Activated CD8-positive, alpha-beta memory T cell treated with anti-CD3 and anti-CD28 coated beads, Interleukin-2, amount 50 U/mL, for 24 hours (primary cell): ENCODE results near the gene NAA80.

Experiments used
- DNase-seq: peaks from one replicate; pipeline ENCODE4 v3.0.0-alpha.2; 2020; ENCODE audit errors: extremely low read depth

Gene NAA80

DNA sequence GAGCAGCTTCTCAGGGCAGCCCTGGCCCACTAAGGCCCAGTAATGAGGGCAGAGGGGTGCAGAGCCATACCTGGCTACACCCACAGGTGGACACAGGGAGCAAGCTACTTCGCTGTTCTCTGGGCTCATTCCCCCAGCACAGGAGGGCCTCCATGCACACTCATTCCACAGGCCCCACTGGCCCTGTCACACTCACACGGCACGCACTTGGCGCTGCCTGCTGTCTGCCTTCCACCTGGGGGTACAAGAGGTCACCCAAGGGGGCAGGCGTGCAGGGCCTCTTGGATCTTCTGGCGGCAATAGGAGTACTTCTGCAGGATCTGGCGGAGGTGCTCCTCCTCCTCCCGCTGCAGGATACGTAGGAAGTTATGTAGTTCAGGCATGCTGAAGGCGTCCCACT, 31.1 kb upstream of the NAA80 start:
- no peak for DNase-seq

DNA sequence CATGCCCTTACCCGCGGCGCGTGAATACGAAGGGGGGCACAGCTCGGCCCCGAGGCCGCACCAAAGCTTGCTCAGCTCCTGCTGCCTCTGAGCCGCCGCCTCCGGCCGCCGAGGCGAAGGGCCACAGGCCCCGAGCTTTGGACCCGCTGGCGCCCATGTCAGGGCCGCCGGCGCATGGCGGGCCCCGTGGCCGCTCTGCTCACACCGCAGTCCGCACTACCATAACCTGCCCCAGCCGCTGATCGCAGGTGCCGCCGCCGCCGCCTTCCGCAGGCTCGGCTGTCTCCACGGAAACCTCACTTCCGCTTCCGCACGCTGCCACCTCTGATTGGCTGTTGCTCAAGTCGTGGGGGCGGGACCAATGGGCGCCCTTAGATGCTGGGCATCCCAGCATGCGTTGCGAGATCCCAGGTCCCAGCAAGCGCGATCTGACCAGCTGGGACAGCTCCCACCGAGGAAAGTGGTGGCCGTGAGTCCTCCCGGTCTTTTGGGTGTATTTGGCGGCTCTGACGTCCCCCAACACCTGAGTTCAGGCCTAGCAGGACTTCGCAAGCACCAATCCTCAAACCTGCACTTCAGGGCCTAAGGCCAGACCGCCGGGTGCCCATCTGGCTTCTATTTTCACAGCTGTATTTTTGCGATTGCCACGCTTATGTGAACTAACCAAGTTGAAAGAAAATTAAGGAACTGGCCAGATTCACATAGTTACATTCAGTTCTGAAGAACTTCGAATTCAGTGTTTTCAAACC, 28.9 kb upstream of the NAA80 start, which contains the start of gene TUSC2:
Gene TUSC2, minus strand, starts transcription at position 281 of the 749 bp plus-strand sequence. Its CDS starts 124 bp downstream, at position 157.
- DNase-seq = peak; percentile 91

DNA sequence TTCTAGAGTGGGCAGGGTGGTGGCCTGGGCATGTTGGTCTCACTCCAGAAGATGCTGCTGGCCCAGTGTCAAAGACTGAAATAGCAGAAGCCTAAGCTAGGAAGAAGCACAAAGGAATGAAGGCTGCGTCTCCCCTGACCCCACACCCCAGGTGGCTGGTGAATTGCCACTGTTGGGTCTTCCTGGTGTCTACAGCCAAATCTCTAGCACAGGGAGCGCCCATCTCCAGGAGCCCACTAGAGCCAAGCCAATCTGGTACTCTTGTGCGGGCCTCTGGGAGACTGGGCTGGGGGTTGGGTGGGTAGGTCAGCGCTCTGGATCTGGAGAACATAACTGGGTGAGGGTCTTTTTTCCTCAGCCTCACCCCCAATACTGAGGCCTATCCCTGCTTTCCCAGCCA, 27.9 kb upstream of the NAA80 start:
- DNase-seq = no peak

DNA sequence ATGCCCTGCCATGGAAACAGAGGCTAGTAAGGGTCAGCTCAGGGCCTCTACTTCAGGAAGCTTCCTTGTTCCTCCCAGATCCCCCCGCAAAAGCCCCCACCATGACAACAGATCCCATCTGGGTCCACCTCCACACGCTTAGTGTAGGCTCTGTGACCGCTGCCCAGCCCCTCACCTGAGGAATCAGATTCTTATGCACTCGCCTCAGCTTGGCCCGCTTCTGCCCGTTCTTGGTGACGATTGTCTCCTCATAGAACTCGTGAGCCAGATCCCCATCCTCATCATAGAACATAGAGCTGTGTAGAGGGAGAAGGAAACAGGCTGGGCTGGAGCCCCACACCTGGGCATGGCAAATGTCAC, 27.0 kb upstream of the NAA80 start:
- DNase-seq = no peak

DNA sequence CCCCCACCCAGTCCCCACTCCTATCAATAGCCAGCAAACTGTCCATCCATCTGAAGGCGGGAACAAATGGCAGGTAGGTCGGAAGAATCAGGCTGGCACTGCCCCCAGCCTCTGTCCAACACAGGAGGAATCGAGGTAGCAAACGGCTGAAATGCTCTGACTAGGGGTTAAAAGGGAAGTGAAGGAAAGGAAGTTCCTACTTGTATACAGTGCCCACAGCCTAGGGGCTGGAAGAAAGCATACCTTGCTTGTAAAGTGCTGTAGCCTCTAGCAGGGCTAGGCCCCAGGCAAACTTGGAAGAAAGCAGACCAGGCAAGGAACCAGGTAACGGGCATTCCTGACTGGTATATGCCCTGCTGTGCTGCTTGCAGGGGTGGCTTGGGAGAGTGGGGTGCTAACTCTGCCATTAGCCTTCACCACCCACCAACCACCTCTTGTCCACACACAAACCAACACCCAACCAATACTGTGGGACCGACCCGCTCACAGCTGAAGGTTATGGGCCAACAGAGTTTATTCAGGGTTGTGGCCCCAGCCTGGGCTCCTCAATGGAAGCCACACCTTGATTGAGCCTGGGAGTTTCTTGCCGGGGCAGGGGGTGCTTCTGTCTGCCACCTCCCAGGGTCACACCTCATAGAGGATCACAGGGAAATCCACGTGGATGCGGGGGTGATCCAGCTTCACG, 26.4 kb upstream of the NAA80 start:
- DNase-seq = no peak

DNA sequence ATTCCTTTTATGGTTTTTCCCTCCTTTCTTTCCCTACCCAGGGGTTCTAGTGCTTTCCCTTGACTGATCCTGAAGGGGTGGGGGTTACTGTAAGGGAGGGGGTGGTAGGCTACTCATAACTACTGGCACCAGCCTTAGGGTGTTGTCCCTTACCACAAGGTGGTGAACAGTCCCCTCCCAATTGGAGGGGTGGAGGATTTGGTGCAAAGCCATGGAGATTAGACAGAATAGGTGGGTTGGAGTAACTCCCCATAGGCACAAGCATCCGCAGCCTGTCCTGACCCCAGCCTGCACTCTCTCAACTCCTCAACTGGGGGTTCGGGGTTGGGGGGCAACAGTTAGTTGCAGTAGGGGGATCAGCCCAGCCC, 25.9 kb upstream of the NAA80 start:
- DNase-seq = no peak

DNA sequence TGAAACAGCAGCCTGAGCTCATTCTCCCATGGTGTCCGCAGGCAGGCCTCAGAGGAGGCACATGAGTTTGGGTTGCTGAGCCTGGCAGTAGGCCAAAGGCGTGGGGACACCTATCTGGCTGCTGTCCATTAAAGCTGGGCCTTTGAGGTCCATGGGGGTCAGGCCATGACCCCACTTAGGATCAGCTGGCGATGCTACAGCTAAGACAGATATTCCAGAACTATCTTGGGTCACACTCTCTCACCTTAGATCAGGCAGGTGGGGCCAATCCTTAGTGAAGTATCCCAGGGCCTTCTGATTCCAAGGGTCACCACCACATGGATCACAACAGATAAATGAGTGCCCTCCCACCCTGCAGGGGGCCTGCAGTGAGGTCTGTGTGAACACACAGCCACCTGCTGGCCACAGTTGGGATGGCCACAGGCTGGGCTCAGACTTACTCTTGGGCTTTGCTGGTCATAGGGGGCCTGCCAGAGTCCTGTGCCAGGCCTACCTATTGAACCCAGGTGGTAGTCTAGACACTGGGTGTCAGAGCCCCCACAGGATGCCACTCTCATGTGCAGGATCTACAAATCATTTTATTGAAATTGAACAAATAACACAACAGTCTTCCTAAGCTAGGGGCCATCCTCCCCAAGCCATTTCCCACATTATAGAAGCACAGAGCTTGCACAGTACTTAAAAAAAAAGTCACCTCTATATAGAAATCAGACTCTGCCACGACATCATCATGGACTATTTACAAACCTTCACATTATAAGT, 25.3 kb upstream of the NAA80 start:
- peak; percentile 24 for DNase-seq

DNA sequence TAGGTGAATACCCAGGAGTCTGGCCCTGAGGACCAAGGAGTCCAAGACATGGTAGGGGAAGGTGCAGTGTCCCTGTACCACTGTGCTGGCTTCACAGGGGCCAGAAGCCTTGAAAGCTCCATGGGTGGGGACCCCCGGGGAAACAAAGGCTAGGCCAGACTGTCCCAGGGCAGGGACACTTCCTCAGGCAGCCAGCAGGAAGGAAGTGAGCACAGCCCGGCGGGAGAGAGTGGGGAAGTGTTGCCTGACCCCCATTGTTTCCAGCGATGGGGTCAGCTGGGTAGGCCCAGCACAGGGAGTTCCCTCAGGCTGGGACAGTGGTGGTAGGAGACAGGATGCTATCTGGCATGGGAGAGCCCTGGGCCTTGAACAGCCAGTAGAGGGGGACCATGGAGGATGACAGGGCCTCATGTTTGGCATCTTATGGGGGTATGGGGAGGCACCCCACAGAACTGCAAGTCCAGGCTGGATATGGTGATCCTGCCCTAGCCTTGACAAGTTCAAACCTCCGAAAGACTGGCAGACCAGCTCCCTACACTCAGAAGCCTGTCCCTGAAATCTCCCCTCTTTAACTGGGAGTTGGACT, 24.5 kb upstream of the NAA80 start:
- no peak for DNase-seq

DNA sequence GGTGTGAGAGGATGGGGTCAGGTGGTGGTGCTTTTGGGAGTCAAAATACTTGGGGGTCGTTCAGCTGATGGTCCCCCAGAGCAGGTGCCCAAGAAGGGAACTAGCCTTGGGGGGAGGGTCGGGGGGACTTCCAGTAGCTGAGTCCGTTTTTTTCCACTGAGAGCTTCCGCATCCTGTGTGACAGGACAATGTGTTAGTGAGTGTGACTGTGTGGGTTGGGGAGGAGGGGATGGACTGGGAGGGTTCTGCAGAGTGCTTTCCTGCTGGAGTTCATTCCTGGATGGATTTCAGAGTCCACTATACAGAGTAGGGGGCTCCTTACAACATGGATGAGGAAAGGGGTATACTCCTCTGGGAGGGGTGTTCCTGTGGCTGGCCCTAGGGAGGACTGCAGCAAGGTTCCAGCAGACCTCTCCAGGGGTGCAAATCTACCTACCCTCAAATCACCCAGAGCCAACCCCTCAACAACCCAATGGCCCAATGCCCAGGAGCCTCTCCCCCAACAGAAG, 23.9 kb upstream of the NAA80 start:
- DNase-seq = no peak

DNA sequence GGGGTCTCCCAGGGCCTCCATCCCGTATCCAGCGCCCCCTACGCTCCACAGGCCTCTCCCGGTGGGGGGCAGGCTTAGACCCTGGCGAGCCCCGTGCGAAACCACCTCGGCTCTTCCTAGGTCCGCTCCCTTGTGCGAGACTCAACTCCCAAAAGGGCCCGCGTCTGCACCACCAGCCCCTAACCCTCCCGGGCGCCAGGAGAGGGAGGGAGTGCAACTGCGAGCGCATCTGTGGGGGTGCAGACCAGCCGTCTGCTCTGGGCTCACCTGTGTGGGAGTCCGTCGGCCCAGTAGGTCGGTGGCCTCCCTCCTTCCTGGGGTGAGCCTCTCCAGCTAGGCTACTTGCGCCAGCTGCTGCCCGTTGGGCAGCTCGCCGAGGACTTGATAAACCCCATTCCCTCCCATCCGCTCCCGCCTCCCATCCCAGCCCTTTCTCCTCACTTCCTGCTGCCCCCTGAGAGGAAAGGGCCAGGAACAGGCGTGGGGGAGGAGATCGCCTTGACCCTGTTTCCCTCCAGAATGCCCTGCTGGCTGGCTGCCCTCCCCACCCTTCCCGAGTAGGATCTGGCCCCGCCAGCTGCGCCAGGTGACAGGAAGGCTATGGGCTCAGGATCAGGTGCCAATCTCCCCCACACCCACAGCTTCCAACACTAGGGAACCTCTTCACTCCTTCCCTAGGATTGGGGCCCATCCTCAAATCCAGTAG, 23.3 kb upstream of the NAA80 start, which contains the start of gene HYAL2:
Gene HYAL2, minus strand, starts transcription at position 360 of the 706 bp plus-strand sequence. CDS start 2,256 bp downstream, outside the sequence.
- no peak for DNase-seq

DNA sequence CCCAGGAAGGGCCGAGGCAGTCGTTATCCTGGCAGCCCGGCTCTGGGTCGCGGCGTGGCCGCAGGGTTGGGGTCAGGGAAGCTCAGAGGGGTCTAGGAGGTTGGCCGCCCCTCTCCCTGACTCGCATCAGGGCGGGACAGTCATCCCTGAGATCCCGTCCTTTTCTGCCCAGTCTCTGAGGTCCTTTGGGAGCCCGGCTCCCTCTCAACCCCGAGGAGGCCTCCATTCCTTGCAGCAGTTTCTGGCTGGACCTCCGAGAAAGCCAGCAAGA, 22.8 kb upstream of the NAA80 start:
- DNase-seq = no peak

DNA sequence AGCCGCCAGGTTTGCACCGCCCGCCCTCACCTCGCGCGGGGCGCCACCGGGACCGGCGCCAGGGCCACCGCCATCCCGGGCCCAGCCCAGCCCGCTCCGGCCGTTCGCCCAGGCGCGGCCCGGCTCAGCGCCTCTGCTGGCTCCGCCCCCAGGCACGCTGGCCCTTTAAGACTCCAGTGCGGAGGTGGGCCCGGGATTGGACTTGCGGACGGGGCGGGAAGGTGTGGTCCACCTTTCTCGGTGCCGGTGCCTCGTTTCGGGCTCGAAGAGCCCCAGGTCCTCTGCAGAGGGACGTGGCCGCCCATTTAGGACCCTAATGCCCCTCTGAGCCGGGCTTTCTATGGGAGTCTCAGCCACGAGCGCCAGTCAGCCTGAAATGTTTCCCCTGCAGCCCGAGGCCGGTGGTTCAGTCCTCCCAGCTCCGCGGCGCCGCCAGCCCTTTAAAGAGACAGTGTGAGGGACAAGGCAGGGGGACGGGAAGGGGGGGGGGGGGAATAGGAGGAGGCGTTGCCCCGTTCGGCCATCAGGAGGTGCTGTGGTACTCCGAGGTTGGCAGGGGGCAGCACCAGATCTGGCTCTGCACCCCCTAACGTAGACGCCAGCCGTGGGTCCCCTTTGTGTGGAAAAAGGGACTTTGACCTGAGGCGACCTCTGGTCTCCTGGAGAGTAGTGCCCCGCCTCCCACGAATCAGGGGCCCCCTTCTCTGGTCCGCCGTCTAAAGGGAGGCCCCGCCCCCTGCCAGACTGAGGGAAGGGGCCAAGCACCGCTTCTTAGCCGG, 22.3 kb upstream of the NAA80 start:
- peak; percentile 54 for DNase-seq

DNA sequence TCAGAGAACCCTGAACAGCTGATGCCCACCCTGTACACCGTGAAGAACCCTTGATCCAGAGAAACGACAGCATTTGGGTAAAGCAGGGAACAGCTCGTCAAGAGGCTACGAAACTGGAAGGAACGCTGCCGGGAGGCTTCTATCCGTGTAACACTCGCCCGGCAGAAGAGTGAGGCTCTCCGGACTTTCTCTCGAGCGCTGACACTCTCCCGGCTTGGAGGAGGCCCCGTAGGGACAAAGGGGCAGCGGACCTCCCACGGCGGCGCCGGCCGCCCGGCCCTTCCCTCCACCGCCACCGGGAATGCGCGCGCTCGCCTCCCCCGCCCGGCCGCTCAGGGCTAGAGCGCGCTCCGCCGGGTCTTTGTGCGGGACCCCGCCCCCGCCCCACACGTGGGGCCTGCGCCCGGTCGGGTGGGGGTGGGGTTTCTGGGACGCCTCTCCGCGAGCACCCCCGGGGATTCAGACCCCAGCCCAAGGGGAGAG, 21.7 kb upstream of the NAA80 start:
- DNase-seq = peak; percentile 18

DNA sequence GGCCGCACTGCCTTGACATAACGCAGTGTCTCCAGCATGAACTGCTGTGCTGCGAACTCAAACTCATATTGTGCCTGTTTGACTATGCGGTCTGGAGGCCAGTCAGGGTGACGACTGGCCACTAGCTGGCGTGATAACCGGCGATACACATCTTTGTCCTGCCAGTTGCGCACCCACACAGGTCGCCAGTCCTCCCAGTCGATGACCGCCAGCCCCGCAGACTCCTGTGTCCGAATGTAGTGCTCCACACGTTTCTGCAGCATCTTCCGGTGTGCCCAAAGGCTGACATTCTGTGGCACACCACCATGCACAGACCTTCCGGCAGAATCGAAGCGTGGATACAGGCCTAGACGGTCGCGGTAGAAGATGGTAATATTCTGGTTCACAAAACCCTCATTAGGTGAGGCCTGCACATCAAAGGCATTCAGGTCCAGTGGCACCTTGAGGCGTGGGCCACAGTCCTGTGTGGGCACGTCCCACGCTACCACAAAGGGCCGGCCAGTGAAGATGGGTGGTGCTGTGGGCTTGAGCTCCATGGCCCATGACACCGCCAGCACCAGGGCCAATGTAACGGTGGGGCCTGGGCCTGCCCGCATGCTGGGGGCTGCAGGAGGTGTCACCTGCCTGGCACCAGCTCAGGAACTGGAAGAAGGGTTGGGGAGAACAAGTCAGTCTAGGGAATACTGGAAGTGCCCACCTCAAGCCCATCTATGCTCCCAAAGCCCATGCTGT, 20.9 kb upstream of the NAA80 start:
- DNase-seq = no peak

DNA sequence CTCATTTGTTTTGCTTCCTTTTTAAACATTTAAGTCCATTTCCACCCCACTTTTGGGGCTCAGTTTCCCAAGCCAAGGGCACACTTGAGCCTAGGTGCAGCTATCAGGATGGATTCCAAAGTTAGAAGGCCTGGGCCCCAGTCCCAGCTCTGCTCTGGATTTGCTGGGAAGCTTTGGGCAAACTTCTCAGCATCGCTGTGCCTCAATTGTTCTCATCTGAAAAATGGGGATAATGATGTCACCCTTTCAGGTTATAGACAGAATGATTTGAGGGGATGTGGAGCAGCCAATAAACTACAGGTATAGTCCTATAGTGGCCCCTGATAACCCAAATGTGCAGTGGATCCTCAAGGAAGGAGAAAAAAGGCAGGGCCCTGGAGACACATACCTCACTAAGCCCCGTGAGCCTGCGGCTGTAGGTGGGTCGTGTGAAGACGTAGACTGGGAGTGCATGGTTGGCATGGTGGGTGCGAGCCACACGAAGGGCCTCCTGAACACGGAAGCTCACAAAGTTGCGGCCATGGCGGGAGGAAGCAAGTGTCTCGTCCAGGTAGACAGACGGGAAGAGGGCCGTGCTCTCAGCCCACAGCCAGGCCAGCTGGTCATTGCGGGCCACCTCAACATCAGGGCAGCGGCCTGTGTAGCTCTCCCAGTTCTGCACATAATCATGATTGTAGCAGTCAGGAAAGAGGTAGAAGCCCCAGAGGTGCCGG, 20.1 kb upstream of the NAA80 start:
- DNase-seq = no peak

DNA sequence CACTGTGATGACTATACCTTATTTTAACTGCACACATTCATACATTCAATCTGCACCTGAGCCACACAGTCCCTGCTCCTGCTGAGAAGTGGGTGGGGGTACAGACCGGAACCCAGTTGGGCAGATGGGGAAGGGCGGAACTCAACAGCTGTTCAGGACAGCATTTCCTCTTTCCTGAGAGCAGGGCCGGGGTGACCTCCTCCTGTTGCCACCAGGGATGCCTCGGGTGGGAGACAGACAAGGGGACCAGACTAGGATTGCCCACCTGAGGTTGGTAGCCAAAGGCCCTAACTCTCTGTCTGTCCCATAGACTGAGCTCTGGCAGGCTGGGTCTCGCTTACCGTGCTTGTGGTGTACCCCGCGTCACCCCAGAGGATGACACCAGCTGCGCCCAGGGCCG, 19.4 kb upstream of the NAA80 start:
- DNase-seq = no peak

DNA sequence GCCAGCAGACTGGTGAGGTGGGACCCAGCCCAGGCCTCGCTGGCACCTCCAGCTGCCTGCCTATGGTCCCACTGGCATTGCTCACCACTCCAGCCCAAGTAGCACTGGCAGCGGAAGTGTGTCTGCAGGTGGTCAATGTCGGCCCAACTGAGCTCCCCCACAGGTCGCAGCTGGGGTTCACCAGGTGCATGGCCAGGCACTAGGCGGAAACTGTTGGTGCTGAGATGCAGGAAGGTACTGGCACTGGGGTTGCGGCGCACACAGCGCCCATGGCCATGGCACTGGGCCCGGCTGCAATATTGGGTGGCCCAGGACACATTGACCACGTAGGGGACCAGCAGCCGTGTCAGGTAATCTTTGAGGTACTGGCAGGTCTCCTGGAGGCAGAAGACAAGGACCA, 19.0 kb upstream of the NAA80 start:
- DNase-seq = no peak

DNA sequence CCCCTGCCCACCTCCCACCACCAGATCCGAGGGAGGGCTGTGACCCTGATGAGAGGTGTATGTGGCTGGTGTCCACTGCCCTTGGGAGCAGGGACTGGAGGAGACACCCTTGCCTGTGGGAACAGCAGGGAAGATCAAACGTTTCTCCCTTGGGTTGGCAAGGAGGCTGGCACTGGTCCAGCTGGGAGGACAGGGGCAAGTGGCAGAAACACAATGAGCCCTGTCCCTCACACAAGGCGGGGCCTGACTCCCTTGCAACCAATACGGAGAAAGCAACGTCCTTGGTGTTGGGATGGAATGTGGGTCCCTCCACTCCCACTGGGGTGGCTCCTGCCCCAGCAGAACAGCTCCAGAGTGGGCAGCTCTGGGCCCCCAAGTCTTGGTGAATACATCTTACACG, 18.1 kb upstream of the NAA80 start:
- no peak for DNase-seq

DNA sequence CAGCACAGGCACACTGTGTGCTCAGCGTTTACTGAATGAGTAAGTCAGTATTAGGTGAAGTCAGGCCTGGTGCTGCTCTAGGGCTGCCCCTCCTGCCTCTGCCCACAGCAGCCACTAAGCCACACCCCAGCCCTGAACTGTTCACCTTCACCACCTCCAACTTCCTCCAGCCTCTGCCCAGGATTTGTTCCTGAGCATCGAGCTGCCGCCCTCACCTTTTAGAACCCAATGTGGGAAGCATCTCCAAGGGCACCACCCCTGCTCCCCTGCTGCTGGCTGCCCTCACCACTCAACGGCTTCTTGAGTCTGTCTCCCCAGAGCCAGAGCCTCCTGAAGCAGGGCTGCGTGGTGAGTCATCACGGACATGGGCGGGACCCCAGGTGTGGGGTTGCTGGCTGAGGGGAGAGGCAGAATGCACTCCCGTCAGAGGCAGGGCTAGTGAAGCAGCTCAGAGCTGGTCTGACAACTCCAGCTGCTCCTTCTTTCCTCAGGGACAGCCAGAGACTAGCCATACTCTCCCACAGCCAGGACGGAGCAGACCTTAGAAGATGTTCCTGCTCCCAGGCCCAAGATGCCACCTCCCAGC, 17.5 kb upstream of the NAA80 start:
- no peak for DNase-seq
